ENCODE data around the gene KRT82. TPM values are rescaled to one million over a fixed set of nuclear protein-coding genes. Genes with fewer than 3 reads are reported as not detected.

Gene KRT82
- total RNA-seq, 2 donors from 2014 or later = not detected

DNA sequence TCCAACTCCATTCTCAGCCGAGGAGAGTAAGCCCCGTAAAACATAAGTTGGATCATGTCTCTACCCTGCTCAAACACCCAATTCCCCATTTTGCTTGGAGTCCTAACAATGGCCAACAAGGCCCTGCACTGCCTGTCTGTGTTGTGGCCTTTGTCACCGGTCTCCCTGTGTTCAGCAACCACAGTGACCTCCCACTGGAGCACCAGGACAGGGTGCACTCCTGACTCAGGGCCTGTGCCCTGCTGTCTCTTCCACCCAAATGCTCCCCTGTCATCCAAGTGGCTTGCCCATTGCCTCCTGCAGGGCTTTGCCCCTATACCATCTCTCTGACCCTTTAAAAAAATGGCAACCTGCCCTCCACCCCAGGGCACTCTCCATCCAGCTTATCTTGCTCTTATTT, 34.4 kb downstream of the KRT82 start:
- no peak overlapping the region for H3K27ac ChIP-seq
- no peaks in the 10 kb centered on the region for H3K9me3 ChIP-seq
- WGBS = 28% methylated on average over 3 of the region's 3 CpGs
- H3K4me1 ChIP-seq (replicated peaks) = no peaks in the 10 kb centered on the region
- H3K36me3 ChIP-seq = no peaks in the 10 kb centered on the region
- H3K4me3 ChIP-seq = no peak overlapping the region
- TF ChIP-seq POLR2AphosphoS5 (IDR thresholded peaks at IDR 0.05) = no peak
- TF ChIP-seq CTCF (IDR thresholded peaks at IDR 0.05) = no peak
- no peak for TF ChIP-seq POLR2A (IDR thresholded peaks at IDR 0.05)
- DNase-seq (ENCODE audit: low spot score) = no peak
- H3K27me3 ChIP-seq (replicated peaks; ENCODE audit: insufficient read depth) = no peaks in the 10 kb centered on the region
- intact Hi-C loops (cut with DNase I) = loop anchor here (5.0 kb wide), 3 partner anchors 136 to 501 kb away; no protein-coding TSS in a partner anchor

- WGBS = 39% methylated on average over 12 of the region's 12 CpGs
- Histone ChIP-seq H3K9me3 (no peaks in the 10 kb centered on the region), H3K36me3 (no peaks in the 10 kb centered on the region), H3K27me3 (replicated peaks; ENCODE audit: insufficient read depth) (no peaks in the 10 kb centered on the region), H3K27ac (no peak overlapping the region), H3K4me3 (no peak overlapping the region), H3K4me1 (replicated peaks) (no peaks in the 10 kb centered on the region)
- DNase-seq (ENCODE audit: low spot score) = no peak
- intact Hi-C loops (cut with DNase I) = loop anchor here (5.0 kb wide), 3 partner anchors 136 to 501 kb away; no protein-coding TSS in a partner anchor
- no peak for TF ChIP-seq POLR2A (IDR thresholded peaks at IDR 0.05)
- TF ChIP-seq CTCF (IDR thresholded peaks at IDR 0.05) = no peak
- no peak for TF ChIP-seq POLR2AphosphoS5 (IDR thresholded peaks at IDR 0.05)
These were observed 35.1 kb downstream of the KRT82 start for GRCh38 chr12:52370926-52371608.

GRCh38 chr12:52369809-52370208, 36.3 kb downstream of the KRT82 start:
- Histone ChIP-seq H3K36me3 (no peaks in the 10 kb centered on the region), H3K9me3 (no peaks in the 10 kb centered on the region), H3K4me3 (no peak overlapping the region), H3K27me3 (replicated peaks; ENCODE audit: insufficient read depth) (no peaks in the 10 kb centered on the region), H3K4me1 (replicated peaks) (no peaks in the 10 kb centered on the region), H3K27ac (no peak overlapping the region)
- no peak for DNase-seq (ENCODE audit: low spot score)
- intact Hi-C loops (cut with DNase I) = loop anchor here (5.0 kb wide), 3 partner anchors 137 to 502 kb away; no protein-coding TSS in a partner anchor
- WGBS = 82% methylated on average over 6 of the region's 6 CpGs
- TF ChIP-seq POLR2AphosphoS5 (IDR thresholded peaks at IDR 0.05) (no peak), CTCF (IDR thresholded peaks at IDR 0.05) (no peak), POLR2A (IDR thresholded peaks at IDR 0.05) (no peak)

DNA sequence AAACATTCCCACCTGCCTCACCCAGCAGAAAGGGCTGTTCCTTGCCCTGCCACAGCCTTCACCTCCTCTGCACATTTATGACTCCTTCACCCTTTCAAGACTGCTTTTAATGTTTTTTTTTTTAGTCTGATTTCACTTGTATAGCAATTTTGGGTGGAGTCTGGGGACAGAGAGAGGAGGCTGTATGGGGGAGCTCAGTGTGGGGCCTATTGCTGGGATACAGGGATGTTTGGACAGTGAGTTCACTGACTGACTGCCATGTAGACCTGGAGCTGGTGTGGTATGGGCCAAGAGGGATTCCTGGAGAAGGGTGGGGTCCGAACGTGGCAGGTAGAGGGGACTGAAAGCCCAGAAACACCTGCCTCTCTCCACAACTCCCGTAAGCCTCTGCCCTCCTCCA, 36.9 kb downstream of the KRT82 start:
- H3K27ac ChIP-seq = no peak overlapping the region

More for the DNA sequence above, 36.9 kb downstream of the KRT82 start:
- intact Hi-C loops (cut with DNase I) = no loop called here
- H3K9me3 ChIP-seq = no peaks in the 10 kb centered on the region
- H3K36me3 ChIP-seq = no peaks in the 10 kb centered on the region
- H3K27me3 ChIP-seq (replicated peaks; ENCODE audit: insufficient read depth) = no peaks in the 10 kb centered on the region
- 82% methylated on average over 3 of the region's 3 CpGs for WGBS
- no peak for DNase-seq (ENCODE audit: low spot score)
- no peak for TF ChIP-seq POLR2AphosphoS5 (IDR thresholded peaks at IDR 0.05)
- TF ChIP-seq CTCF (IDR thresholded peaks at IDR 0.05) = no peak
- no peak for TF ChIP-seq POLR2A (IDR thresholded peaks at IDR 0.05)
- H3K4me3 ChIP-seq = no peak overlapping the region
- H3K4me1 ChIP-seq (replicated peaks) = no peaks in the 10 kb centered on the region

Data from prostate gland (tissue), 2 donors.